GM21423 (cell line): ENCODE results near the gene GIMAP1.
"Not testable (repeated sequence)": the region's sequence is repeated elsewhere in the genome, so short reads cannot be mapped to it uniquely, and the experiment has no call there.

Source experiments
- ATAC-seq: cut with Tn5 transposase; IDR thresholded peaks from one replicate; pipeline ENCODE4 v1.9.1; 2021; ENCODE audit warnings: mild to moderate bottlenecking, moderate library complexity; ENCODE audit not compliant: unreplicated experiment

GIMAP1 gene

DNA sequence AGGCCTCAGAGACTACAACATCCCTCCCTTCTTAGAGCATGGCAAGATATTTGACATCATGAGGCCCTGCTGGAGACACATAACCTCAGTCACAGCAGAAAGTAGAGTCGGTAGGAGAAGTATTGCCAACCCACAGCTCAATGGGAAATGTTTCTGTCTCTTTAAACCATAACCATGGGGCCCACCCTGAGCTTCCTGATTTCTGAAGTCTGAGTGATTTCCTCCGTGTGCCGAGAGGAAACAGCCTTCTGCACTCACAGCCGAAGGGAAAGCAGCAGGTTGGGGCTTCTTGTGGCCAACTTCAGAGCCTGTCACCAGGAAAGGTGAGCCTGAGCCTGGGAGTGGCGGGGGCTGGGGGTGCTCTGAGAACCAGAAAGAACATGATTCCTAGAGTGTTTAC is at the start of gene GIMAP1:
GIMAP1 (plus strand) TSS at position 246 of the 400 bp plus-strand sequence. CDS start 2,435 bp downstream, outside the sequence.
- ATAC-seq, result peak; percentile 75

GRCh38 chr7:150668472-150668911 is 47.9 kb upstream of the GIMAP1 start:
- peak; percentile 78 for ATAC-seq

GRCh38 chr7:150668977-150669376 is 47.4 kb upstream of the GIMAP1 start:
- ATAC-seq, result no peak

- not testable (repeated sequence) for ATAC-seq
Observed at GRCh38 chr7:150671798-150672585, 44.4 kb upstream of the GIMAP1 start.

GRCh38 chr7:150675714-150676113 is 40.7 kb upstream of the GIMAP1 start:
- ATAC-seq, result no peak

- ATAC-seq, result not testable (repeated sequence)
Observed at GRCh38 chr7:150676276-150676675, 40.1 kb upstream of the GIMAP1 start.

DNA sequence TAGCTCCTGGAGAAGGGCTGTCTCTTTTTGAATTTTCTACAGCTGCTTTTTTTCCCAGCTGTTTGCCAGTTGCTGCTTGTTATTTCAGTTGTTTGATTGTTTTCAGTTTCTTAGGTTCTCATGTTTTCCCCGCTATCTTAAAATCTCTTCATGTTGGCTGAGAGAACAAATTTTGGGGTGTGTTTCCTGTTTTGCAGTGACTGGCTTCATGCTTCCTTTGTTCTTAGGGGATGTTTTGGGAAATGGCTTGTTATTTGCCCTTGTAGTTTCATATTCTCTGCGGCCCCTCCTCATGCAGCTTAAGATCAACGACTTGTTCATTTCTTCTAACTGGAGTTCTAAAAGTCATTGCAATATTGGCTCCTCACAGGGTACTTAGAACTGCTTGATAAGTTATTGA is 39.6 kb upstream of the GIMAP1 start:
- ATAC-seq, result not testable (repeated sequence)

DNA sequence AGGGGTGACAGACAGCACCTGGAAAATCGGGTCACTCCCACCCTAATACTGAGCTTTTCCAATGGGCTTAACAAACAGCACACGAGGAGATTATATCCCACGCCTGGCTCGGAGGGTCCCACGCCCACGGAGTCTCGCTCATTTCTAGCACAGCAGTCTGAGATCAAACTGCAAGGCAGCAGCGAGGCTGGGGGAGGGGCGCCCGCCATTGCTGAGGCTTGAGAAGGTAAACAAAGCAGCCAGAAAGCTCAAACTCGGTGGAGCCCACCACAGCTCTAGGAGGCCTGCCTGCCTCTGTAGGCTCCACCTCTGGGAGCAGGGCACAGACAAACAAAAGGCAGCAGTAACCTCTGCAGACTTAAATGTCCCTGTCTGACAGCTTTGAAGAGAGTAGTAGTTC is 37.8 kb upstream of the GIMAP1 start:
- not testable (repeated sequence) for ATAC-seq

GRCh38 chr7:150680364-150680763 is 36.0 kb upstream of the GIMAP1 start:
- not testable (repeated sequence) for ATAC-seq

- peak; percentile 98 for ATAC-seq
Observed at GRCh38 chr7:150685219-150686029, 31.0 kb upstream of the GIMAP1 start, which contains the start of gene GIMAP2. Gene GIMAP2, plus strand, starts transcription at chr7:150685706. Its CDS starts 1,354 bp downstream, at chr7:150687060.

GRCh38 chr7:150686030-150686631 is 30.3 kb upstream of the GIMAP1 start:
- ATAC-seq, result no peak

- no peak for ATAC-seq
Observed at GRCh38 chr7:150688630-150689029, 27.8 kb upstream of the GIMAP1 start.

GRCh38 chr7:150695654-150696053 is 20.8 kb upstream of the GIMAP1 start:
- ATAC-seq, result no peak

- no peak for ATAC-seq
Observed at GRCh38 chr7:150703209-150703608, 13.2 kb upstream of the GIMAP1 start.

- ATAC-seq, result no peak
Observed at GRCh38 chr7:150715293-150715692, 1.1 kb upstream of the GIMAP1 start.

DNA sequence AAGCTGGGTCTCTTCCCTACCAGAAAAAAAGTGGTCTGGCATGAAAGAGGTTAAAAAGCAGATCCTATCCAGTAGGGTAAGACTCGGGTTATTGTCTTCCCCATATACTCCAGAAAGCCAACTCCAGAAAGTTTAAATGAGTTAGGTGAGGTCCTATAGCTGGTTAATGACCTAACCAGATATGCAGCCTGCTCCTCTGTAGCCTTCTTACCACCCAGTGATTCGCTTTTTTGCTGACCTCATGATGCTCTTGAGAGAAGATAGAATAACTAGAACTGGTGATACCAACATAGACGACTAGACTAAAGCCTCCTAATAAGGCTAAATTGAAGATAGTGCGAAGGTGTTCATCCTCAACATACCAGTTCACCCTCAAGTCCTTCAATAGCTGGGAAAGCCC is 675 bp upstream of the GIMAP1 start:
- no peak for ATAC-seq

- ATAC-seq, result no peak
Observed at GRCh38 chr7:150716939-150717338, 526 bp downstream of the GIMAP1 start.

GRCh38 chr7:150717814-150718420 is 1.5 kb downstream of the GIMAP1 start:
- ATAC-seq, result no peak

- no peak for ATAC-seq
Observed at GRCh38 chr7:150719436-150719835, 3.0 kb downstream of the GIMAP1 start.

DNA sequence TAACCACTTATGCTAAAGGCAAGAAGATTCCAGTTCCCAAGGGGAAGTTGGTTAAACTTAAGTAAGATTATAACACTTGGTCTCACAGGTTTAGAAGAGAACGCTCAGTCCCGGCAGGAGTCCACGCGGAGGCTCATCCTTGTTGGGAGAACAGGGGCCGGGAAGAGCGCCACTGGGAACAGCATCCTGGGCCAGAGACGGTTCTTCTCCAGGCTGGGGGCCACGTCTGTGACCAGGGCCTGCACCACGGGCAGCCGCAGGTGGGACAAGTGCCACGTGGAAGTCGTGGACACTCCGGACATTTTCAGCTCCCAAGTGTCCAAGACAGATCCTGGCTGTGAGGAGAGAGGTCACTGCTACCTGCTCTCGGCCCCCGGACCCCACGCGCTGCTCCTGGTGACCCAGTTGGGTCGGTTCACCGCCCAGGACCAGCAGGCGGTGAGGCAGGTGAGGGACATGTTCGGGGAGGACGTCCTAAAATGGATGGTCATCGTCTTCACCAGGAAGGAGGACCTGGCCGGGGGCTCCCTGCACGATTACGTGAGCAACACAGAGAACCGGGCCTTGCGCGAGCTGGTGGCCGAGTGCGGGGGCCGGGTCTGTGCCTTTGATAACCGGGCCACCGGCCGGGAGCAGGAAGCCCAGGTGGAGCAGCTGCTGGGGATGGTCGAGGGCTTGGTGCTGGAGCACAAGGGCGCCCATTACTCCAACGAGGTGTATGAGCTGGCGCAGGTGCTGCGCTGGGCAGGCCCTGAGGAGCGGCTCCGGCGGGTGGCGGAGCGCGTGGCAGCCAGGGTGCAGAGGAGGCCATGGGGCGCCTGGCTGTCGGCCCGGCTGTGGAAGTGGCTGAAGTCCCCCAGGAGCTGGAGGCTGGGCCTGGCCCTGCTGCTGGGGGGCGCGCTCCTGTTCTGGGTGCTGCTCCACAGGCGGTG is 3.8 kb downstream of the GIMAP1 start:
- ATAC-seq, result no peak
